ENCODE results near the gene GNG5.
"Not testable (repeated sequence)": the region's sequence is repeated elsewhere in the genome, so short reads cannot be mapped to it uniquely, and the experiment has no call there.

GNG5 gene

DNA sequence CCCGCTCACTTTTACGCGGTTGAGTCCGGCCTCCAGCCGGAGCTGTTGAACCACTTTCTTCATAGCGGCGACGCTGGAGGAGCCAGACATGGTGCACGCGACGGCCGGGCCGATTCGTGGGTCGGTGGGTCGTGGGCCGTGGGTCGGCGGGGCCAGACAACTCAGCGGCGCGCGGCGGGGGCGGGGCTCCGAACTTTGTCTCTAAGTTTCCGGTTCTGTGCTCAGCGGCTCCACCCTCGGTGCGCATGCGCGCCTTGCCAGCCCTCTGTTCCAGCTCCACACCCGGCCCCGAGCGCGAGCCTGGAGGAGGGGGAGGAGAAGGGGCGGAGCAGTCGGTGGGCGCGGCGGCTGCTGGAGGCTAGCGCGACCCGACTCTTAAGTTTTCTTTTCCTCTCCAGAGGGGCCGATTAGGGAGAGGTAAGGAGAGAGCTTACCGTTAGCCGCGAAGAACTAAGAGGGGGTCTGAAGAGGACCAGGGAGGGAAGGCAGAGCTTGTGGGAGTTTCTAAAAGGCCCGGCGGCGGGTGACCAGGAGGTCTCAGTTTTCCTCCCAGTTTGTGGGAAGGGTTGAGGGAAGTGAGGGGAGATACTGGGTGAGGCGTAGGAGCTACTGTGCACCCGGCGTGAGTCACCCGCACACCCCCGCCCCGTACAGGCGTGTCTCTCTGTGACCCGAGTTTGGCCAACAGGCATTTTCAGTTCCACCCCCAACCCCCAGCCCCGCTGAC, at the start of gene GNG5, which contains the start of gene SPATA1:
Gene GNG5 (minus strand): TSS at position 580 of the 727 bp plus-strand sequence. CDS start 490 bp downstream, at position 90.
Gene SPATA1 (plus strand): TSS at position 385 of the 727 bp plus-strand sequence. CDS start 9,974 bp downstream, outside the sequence.
- DNase-seq (ENCODE audit: low read depth in 2 of 3, low spot score in 1 of 3) = peak; percentile 93 to 97 (median 96)

DNA sequence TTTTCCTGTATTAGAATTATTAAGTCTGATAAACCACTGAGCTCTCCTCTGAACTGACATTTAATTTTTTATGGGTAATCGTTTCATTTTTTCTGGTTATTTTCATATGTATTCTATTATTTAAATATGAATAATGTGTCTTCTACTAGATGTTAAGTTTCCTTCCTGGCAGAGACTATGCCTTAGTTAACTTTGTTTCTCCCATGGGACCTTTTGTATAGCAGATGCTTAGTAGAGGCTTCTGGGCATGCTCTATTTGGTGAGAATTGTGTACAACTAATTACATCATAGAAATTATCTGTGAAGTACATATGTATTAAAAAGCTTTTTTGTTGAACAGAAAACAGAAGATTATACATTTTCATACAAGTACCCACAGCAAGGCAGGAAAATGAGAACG, 44.4 kb upstream of the GNG5 start:
- DNase-seq (ENCODE audit: low read depth in 2 of 3, low spot score in 1 of 3) = no peak

DNA sequence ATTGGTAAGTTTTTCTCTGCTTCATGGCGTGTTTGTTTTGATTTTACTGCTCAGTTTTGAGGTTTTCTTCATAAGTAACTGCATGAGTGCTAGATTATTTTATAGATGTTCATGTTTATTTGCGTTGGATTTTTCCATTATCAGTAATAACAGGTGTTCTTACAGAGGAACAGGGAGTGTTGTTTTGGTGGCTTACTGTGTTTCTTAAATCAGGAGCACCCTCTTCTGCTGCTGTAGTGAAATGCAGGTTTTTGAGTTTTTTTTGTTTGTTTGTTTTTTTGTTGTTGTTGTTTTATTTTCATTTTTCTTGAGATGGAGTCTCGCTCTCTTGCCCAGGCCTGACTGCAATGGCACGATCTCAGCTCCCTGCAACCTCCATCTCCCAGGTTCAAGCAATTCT, 35.3 kb upstream of the GNG5 start:
- no peak for DNase-seq (ENCODE audit: low read depth in 2 of 3, low spot score in 1 of 3)

DNA sequence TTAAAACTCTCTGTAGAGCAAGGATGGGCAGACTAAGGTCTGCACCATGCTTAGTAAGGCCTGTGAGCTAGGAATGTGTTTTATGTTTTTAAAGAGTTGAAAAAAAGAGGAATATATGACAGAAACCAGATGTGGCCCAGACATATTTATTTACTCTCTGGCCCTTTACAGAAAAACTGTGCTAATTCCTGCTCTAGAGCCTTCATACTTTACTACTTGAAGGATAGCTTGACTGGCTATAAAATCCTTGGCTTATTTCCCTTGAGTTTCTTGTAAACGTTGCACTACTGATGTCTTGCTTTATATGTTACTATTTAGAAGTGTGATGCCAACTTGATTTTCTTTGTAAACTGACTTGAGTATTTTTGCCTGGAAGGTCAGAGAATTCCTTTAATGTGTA, 34.4 kb upstream of the GNG5 start:
- DNase-seq (ENCODE audit: low read depth in 2 of 3, low spot score in 1 of 3) = no peak

GRCh38 chr1:84539972-84540371, 33.6 kb upstream of the GNG5 start:
- DNase-seq (ENCODE audit: low read depth in 2 of 3, low spot score in 1 of 3) = no peak

DNA sequence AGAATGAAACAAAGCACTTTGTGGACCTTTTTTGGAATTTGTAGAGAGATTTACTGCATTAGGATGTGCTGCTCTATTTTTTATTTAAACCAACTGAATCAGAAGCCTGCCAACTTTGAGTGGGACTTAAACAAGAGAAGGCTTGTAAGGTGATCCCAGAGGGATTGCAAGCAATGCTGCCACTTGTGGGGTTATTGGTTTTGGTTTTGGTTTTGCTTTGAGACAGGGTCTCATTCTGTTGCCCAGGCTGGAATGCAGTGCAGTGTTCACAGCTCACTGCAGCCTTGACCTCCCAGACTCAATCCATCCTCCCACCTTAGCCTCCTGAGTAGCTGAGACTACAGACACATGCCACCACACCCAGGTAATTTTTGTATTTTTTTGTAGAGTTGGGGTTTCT, 32.2 kb upstream of the GNG5 start:
- DNase-seq (ENCODE audit: low read depth in 2 of 3, low spot score in 1 of 3) = no peak

DNA sequence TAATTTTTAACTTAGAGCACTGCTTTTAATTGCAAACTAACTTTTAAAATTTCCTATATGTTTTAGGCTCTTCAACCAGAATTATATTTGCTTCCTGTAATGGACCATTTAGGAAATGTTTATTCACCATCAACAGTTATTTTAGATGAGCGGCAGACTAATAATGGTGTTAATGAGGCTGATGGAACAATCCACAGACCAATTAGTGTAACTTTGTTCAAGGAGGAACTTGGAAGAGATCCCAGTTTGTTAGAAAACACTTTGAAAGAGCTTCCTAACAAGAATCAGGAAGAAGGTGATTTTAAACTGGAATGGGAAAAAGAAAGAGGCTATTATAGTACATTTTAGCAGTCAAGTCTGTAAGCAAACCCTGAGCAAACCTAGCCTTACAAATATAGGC, 19.4 kb upstream of the GNG5 start:
- DNase-seq (ENCODE audit: low read depth in 2 of 3, low spot score in 1 of 3) = no peak

DNA sequence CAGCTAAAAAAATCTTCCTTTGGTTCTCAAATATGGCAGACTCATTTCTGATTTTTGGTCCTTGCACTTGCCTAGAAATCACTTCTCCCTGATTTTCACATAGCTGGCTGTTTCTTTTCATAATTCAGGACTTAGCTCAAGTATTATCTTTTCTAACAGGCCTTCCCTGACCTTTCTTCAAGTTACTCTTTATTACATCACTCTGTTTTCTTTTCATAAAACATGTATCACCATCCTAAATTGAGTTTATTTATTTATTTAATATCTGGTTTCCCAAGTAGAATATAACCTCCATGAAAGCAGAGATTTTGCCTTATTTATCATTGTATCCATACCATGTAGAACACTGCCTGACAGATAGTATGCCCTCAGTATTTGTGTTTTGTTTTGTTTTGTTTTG, 18.2 kb upstream of the GNG5 start:
- no peak for DNase-seq (ENCODE audit: low read depth in 2 of 3, low spot score in 1 of 3)

- DNase-seq (ENCODE audit: low read depth in 2 of 3, low spot score in 1 of 3) = no peak
These were observed 4.3 kb upstream of the GNG5 start for GRCh38 chr1:84510668-84511067.

DNA sequence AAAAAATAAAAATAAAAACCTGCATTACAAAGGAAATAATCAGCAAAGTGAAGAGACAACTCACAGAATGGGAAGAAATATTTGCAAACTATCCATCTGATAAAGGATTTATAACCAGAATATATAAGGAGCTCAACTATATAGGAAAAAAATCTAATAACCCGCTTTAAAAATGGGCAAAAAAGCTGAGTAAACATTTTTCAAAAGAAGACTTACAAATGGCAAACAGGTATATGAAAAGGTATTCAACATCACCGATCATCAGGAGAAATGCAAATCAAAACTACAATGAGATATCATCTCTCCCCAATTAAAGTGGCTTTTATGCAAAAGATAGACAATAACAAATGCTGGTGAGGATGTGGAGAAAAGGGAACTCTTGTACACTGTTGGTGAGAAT, 3.8 kb upstream of the GNG5 start:
- DNase-seq (ENCODE audit: low read depth in 2 of 3, low spot score in 1 of 3) = no peak

DNA sequence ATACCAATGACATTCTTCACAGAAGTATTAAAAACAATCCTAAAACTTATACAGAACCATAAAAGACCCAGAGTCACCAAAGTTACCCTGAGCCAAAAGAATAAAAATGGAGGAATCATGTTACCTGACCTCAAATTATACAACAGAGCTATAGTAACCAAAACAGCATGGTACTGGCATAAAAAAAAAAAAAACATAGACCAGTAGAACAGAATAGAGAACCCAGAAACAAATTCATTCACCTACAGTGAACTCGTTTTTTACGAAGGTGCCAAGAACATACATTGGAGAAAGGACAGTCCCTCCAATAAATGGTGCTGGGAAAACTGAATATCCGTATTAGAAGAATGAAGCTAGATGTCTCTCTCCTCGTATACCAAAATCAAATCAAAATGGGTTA, 2.6 kb upstream of the GNG5 start:
- no peak for DNase-seq (ENCODE audit: low read depth in 2 of 3, low spot score in 1 of 3)

DNA sequence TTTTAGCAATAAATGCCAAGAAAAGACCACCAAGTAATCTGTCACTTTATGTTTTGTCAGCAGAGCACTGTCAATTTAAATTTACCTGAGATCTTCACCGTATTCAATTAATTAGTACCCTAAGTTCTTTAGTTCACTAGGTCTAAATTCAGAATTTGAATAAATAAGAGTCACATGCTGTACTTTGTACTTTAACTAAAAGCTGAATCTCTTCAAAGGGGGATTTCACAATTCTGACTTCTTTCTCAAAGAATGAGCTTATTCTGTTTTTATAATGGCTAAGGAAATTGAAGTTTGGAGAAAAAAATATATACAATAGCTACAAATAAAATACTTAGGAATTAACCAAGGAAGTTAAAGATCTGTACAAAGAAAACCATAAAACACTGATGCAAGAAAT, 2.1 kb upstream of the GNG5 start:
- DNase-seq (ENCODE audit: low read depth in 2 of 3, low spot score in 1 of 3) = no peak

DNA sequence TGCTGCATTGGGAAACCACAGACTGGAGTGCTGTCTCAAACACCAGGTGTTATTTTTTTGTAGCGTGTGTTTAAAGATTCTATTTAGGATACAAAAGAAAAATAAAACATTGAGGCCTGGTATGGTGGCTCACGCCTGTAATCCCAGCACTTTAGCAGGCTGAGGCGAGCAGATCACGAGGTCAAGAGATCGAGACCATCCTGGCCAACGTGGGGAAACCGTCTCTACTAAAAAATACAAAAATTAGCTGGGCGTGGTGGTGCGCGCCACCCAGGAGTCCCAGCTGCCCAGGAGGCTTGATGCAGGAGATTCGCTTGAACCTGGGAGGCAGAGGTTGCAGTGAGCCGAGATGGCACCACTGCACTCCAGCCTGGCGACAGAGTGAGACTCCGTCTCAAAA, 1.5 kb upstream of the GNG5 start:
- DNase-seq (ENCODE audit: low read depth in 2 of 3, low spot score in 1 of 3) = not testable (repeated sequence)

GRCh38 chr1:84506729-84507453, 510 bp upstream of the GNG5 start:
- no peak for DNase-seq (ENCODE audit: low read depth in 2 of 3, low spot score in 1 of 3)

GRCh38 chr1:84505493-84506001, 834 bp downstream of the GNG5 start:
- no peak for DNase-seq (ENCODE audit: low read depth in 2 of 3, low spot score in 1 of 3)

- no peak for DNase-seq (ENCODE audit: low read depth in 2 of 3, low spot score in 1 of 3)
These were observed 1.5 kb downstream of the GNG5 start for GRCh38 chr1:84504580-84505492.

DNA sequence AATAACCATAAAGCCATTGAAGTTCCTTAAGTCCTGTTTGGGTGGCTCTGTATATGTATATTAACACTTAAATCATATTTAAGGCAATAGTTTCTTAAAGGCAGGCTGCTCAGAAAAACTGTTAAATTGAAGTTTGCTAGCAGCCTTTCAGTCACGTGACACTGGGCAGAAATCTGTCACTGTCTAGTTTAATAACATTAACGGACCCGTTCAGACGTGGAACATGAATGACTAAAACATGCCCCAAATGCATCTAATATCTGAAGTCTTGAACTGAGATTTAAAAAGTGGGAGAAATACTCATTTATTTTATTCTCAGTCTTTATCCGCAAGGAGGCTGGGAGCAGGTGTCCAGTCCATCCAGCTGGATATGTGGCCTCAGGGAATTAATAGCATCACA, 3.5 kb downstream of the GNG5 start:
- DNase-seq (ENCODE audit: low read depth in 2 of 3, low spot score in 1 of 3) = no peak

DNA sequence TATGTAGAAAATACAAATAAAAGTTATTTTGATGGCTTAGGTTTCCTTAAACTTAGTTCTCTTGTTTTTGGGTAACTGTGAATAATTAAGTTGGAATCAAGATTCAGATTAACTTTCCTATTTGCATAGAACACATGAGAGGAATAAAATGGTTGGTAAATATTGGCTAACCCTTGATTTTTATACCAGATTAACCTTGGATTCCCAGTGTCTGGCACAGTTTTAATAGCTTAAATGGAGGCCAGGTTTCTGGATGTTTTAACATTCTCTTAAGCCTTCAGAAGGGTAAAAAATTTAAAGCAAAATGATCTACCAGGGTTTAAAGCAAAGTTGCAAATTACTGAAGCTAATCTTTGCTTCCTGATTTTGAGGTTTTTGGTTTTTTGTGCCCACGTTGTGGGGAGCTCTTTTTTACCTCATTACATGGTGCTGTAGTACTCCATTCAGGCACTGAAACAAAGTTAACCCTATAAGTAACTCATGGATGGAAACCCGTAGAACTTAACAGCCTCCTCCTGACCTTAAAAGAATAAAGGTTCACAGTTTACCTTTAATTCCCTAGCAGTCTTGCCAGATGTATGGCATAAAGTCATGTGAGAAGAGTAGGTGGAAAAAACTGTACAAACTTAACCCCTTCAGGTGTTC, 8.6 kb downstream of the GNG5 start:
- DNase-seq (ENCODE audit: low read depth in 2 of 3, low spot score in 1 of 3) = no peak

DNA sequence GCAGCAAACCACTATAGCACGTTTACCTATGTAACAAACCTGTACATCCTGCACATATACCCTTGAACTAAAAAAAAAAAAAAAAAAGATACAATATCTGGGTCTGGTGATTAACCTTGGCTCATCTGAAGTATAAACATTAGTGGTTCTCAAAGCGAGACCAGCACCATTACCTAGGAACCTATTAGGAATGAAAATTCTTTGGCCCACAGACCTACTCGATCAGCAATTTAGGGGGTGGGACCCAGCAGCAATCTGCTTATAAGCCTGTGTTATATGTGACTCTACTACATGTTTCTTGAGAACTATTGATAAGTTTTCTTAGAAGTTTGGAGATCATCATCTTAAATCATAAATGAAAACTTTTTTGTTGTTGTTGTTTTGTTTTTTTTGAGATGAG, 9.9 kb downstream of the GNG5 start:
- DNase-seq (ENCODE audit: low read depth in 2 of 3, low spot score in 1 of 3) = no peak

- DNase-seq (ENCODE audit: low read depth in 2 of 3, low spot score in 1 of 3) = no peak
These were observed 12.6 kb downstream of the GNG5 start for GRCh38 chr1:84493747-84494146.

DNA sequence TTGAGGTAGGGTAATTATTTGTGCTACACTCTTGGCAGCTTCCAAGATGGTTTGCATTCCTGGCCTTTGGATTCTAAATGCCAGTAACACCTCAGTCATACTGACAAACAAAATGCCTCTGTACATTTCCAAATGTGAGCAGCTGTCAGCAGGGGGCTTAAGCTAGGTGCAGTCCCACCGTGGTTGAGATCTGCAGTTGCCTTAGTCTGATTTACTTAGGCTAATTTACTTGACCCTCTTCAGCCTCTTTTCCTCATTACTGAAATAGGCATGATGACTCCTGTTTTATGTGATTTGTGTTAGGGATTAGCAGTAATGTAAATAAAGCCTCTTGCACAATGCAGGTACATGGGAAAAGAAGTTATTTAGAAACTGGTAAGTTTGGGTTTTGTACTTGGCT, 13.7 kb downstream of the GNG5 start:
- DNase-seq (ENCODE audit: low read depth in 2 of 3, low spot score in 1 of 3) = no peak
